Activated CD8-positive, alpha-beta memory T cell treated with anti-CD3 and anti-CD28 coated beads for 24 hours (primary cell): ENCODE measurements around the gene FXYD3.
"Not testable (repeated sequence)": the region's sequence is repeated elsewhere in the genome, so short reads cannot be mapped to it uniquely, and the experiment has no call there.

Experiments
- DNase-seq: peaks from one replicate; pipeline ENCODE4 v3.0.0-alpha.2; 2020

FXYD3 gene

DNA sequence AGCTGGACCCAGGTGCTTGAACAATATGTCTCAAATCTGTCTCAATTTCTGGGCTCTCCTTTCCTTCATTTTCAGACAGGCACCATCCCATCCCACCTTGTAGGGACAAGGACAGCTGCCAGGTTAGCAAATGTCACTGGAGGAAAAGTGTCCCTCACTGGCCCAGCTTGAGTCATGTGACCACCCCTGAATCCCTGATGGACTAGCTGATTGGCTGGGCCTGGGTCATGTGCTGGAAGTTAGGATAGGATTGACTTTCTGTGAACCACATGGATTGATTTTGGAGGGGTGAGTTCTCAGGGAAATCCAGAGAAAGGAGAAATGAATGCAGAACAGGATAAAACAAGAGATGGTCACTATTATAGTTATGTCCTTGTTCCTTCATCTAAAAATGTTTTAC is 28.2 kb upstream of the FXYD3 start:
- no peak for DNase-seq

DNA sequence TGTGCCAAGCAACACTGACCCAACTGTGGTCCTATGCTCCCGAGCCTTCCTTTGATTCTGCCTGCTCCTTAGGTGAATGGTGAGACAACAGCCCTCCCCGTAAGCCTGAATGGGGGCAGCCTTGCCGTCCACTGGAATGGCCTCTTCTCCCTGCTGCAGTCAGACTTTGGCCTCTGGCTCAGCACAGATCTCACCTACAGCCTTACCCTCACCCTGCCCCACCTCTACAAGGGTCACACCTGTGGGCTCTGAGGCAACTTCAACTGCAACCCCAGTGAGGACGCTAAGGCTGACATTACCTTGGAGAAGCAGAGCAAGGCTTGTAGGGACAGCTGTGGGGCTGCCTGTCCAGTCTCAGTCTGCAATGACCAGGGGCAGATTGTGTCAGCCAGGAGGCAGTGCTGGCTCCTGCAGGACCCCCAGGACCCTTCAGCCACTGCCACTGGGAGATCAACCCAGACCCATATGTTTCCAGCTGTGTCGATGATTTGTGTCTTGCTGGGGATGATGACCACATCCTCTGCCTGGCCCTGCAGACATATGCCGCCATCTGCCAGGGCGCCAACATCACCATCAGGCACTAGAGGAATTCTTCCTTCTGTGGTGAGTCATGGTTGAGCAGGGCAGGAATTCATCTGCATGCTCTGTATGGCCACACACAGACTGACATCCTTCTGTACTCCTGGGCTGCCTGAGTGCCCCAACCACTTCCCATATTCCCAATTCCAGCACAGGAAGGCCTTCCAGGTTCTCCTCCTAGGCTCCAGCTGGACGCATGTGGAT is 27.3 kb upstream of the FXYD3 start:
- DNase-seq: no peak

- no peak for DNase-seq
Observed at GRCh38 chr19:35089554-35089953, 26.1 kb upstream of the FXYD3 start.

DNA sequence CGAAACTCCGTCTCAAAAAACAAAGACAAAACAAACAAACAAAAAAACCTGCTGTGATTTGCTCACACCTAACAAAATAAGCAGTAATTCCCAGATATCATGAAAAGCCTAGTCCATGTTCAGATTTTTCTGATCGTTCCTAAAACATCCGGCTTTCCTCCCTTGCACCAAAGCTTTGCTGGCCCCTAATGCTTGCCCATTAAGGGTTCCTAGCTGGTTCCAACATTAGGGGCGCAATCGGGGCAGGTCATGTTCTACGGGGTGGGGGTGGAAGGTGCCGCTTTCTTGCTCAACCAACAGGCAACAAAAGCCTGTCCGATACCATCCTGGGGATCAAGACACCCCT is 25.5 kb upstream of the FXYD3 start:
- DNase-seq: no peak

- DNase-seq: peak; percentile 72
Observed at GRCh38 chr19:35090506-35091214, 25.0 kb upstream of the FXYD3 start.

GRCh38 chr19:35093430-35093829 is 22.2 kb upstream of the FXYD3 start:
- no peak for DNase-seq

DNA sequence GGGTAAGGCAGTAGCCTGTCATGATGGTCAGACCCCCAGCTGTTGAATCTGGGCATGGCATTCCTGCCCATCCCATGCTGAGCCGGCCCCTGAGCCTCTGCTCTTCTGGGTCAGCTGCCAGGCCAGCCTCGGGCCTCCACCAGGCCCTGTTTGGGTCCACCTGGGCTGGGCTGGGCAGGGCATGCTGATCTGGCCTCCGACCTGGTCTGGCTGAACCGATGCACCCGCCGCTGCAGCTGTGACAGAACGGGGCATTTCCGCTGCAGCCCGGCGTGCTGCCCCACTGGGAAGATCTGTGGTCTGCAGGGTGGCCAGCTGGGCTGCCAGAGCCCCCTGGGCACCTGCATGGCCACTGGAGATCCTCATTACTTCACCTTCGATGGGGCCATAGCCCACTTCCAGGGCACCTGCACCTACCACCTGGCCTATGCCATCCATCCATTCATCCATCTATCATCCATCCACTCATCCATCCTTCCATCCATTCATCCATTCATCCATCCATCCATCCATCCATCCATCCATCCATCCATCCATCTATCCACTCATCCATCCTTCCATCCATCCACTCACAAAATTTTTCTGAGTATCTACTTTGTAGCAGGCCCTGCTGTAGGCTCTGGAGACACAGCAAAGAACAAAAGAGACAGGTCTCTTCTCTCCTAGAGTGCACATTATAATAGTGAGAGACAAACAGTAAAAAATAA is 21.5 kb upstream of the FXYD3 start:
- DNase-seq: no peak

DNA sequence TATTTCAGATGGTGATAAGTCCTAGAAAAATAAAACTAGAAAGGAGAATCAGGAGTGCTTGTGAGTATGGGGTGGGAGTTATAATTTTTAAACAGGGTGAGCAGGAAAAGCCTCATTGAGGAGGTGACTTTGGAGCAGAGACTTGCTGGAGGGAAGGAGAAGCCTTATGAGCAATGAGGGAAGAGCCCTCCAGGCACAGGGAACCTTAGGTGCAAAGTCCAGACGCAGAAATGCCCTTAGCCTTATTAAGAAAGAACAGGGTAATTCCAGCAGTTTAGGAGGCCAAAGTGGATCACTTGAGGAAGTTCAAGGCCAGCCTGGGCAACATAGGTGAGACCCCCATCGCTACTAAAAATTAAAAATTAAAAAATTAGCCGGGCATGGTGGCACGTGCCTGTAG is 21.0 kb upstream of the FXYD3 start:
- no peak for DNase-seq

GRCh38 chr19:35095667-35096368 is 19.8 kb upstream of the FXYD3 start:
- no peak for DNase-seq

DNA sequence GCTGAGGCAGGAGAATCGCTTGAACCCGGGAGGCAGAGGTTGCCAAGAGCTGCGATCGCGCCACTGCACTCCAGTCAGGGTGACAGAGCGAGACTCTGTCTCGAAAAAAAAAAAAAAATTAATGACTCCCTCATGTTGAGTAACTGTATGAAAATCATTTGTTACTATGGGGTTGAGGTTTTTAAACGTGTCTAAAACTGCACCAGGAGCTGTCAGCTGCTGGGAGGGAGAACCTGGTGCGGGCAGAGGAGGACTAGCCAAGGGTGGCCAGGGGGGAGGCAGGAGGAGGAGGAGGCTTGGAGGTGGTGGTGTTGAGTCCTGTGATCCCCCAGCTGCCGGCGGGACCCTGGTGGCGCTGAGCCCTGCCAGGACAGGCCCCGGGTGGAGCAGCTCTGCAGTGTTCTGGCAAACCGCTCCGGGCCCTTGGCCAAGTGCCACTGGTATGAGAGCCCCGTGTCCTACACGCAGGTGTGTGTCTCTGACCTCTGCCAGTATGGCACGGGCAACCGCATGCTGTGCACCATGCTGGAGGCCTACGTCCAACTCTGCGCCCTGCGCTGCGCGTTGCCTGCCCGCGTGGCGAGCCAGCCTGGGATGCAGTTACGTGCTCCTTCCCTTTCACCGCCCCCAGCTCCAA is 17.1 kb upstream of the FXYD3 start:
- no peak for DNase-seq

GRCh38 chr19:35099155-35099896 is 16.3 kb upstream of the FXYD3 start:
- DNase-seq: no peak

- DNase-seq: no peak
Observed at GRCh38 chr19:35099897-35100275, 15.7 kb upstream of the FXYD3 start.

- no peak for DNase-seq
Observed at GRCh38 chr19:35100588-35101533, 14.8 kb upstream of the FXYD3 start.

GRCh38 chr19:35101949-35102348 is 13.7 kb upstream of the FXYD3 start:
- not testable (repeated sequence) for DNase-seq

DNA sequence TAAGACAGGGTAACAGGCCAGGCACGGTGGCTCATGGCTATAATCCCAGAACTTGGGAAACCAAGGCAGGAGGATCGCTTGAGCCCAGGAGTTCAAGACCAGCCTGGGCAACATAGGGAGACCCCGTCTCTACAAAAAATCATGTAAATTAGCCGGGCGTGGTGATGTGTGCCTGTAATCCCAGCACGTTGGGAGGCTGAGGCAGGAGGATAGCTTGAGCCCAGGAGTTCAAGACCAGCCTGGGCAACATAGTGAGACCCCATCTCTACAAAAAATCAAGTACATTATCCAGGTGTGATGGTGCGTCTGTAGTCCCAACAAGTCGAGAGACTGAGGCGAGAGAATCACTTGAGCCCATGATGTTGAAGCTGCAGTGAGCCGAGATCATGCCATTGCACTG is 12.0 kb upstream of the FXYD3 start:
- DNase-seq: not testable (repeated sequence)

DNA sequence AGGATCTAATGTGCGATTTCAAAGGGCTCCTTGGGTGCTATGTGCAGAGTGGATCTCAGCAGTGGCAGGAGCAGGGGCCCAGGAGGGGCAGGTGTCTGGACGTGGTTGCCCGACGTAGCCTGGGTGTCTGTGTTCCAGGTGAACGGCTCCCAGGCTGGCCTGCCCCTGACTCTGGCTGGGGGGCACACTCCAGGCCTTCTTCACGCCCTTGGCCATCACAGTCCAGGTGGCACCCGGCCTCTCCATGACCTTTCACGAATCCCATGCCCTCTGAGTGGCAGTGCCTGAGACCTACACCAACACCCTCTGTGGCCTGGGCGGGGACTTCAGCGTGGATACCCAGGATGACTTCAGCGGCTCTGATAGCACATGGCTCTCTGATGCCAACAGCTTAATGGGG is 11.3 kb upstream of the FXYD3 start:
- no peak for DNase-seq

GRCh38 chr19:35105047-35105410 is 10.6 kb upstream of the FXYD3 start:
- DNase-seq: no peak

GRCh38 chr19:35105411-35106290 is 10.0 kb upstream of the FXYD3 start:
- no peak for DNase-seq

DNA sequence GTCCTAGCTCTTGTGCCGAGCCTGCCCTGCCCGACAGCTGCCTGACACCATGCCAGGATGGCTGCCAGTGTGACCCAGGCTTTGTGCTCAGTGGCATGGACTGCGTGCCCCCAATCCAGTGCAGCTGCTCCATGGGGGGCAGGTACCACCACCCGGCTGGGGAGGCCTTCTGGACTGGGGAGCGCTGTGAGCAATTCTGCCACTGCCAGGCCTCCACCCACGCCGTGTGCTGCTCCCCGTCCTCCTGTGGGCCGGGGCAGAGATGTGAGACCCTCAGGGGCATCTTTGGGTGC is 9.4 kb upstream of the FXYD3 start:
- no peak for DNase-seq

DNA sequence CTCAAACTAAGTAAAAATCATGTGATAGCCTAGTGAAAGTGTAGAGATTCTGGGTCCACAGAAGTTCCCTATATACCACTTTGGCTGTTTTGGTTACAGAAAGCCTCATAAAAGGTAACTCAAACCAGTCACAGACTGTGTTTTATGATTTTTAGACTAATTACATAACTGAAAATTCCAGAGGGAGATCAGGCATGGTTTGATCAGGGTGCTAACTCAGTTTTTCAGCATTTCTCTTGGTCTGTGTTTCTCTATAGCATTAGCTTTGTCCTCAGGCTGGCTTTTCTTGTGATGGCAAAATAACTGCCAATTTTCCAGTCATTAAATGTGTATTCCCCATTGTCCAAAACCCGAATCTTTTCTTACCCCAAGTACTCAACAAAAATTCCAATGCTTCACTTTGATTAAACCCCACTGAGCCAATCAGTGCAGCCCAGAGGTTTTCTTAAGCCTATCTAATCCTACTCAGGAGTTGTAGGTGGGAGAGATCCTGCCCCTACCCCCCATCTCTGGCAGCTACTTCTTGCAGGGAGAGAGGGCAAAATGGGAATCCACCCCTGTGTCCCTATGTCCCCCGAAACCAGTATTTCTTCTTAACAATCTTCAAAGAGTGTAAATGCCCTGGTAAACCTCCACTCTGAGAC is 8.6 kb upstream of the FXYD3 start:
- no peak for DNase-seq
